ENCODE measurements around the gene CTTNBP2NL. TPM values are rescaled to one million over a fixed set of nuclear protein-coding genes. Genes with fewer than 3 reads are reported as not detected.
A peak's percentile ranks its signal among the peaks of the same experiment; 100 is the strongest.

Gene CTTNBP2NL
- total RNA-seq, 1 donor from 2014 or later, result 39.0 TPM

DNA sequence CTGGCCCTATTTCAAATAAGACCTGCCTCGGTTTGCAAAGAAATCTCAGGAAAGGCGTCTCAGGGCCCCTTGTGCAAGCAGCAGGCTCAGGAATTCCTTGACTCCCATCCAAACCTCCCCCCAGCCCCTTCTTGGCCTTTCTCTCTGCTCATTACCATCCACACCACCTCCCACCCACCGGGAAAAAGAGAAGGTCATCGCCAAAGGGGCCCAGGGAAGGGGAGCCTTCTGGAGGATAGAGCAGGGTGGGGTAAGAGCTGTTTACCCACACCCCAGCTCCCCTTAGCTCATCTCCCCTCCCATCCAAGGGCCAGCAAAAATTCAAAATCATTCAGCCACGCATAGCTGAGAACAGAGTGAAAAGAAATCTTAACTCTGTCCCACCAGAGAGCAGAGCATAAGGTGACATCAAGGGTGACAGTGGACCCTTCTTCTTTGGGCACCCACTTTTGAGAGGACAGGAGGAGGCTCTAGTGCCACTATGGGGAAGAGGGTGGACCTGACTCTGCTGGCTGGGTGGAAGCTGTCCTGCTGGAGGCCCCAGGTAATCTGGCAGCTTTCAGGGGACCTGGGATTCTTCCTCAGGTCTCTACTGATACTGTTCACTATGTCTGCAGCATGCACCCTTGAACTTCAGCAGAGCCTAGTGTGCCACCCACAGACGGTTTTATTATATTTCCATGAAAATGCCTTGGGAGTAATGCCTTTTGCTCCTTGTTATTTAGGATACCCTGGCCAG is 108.8 kb downstream of the CTTNBP2NL start:
- Mint-ChIP-seq H3K4me3 (peak overlapping the region; percentile 59), H3K9me3 (no peaks in the 10 kb centered on the region), H3K36me3 (ENCODE audit: low read depth) (no peaks in the 10 kb centered on the region), H3K4me1 (peaks cover 11% of the 10 kb centered on the region), H3K27ac (ENCODE audit: unreplicated experiment) (no peak overlapping the region), H3K27me3 (ENCODE audit: low read depth) (peaks cover 84% of the 10 kb centered on the region)
- TF ChIP-seq, protein P1, sequence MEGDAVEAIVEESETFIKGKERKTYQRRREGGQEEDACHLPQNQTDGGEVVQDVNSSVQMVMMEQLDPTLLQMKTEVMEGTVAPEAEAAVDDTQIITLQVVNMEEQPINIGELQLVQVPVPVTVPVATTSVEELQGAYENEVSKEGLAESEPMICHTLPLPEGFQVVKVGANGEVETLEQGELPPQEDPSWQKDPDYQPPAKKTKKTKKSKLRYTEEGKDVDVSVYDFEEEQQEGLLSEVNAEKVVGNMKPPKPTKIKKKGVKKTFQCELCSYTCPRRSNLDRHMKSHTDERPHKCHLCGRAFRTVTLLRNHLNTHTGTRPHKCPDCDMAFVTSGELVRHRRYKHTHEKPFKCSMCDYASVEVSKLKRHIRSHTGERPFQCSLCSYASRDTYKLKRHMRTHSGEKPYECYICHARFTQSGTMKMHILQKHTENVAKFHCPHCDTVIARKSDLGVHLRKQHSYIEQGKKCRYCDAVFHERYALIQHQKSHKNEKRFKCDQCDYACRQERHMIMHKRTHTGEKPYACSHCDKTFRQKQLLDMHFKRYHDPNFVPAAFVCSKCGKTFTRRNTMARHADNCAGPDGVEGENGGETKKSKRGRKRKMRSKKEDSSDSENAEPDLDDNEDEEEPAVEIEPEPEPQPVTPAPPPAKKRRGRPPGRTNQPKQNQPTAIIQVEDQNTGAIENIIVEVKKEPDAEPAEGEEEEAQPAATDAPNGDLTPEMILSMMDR (conservative IDR thresholded peaks at IDR 0.05), result no peak
- no peak for DNase-seq (ENCODE audit: low read depth, low spot score)

DNA sequence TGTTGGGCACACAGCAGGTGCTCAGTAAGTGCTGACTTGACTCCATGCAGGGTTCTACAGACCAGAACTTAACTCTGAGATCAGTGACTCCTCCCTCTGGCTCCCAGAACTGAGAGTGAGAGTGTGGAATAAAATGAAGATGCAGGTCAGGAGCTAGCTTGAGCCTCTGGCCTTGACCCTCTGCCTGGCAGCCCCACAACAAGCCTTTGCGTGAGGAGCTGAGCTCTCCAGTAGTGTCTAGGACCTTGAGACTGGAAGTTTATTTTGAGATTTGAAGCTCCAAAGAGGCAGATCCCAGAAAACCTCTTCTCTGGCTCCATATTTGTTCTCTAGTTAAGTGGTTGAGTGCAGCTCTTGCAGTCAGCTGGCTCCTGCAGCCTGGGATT is 109.4 kb downstream of the CTTNBP2NL start:
- TF ChIP-seq, protein P1 (conservative IDR thresholded peaks at IDR 0.05), result no peak
- Mint-ChIP-seq H3K4me3 (no peak overlapping the region), H3K27ac (ENCODE audit: unreplicated experiment) (no peak overlapping the region), H3K36me3 (ENCODE audit: low read depth) (no peaks in the 10 kb centered on the region), H3K9me3 (no peaks in the 10 kb centered on the region), H3K27me3 (ENCODE audit: low read depth) (peaks cover 87% of the 10 kb centered on the region), H3K4me1 (peaks cover 11% of the 10 kb centered on the region)
- no peak for DNase-seq (ENCODE audit: low read depth, low spot score)

DNA sequence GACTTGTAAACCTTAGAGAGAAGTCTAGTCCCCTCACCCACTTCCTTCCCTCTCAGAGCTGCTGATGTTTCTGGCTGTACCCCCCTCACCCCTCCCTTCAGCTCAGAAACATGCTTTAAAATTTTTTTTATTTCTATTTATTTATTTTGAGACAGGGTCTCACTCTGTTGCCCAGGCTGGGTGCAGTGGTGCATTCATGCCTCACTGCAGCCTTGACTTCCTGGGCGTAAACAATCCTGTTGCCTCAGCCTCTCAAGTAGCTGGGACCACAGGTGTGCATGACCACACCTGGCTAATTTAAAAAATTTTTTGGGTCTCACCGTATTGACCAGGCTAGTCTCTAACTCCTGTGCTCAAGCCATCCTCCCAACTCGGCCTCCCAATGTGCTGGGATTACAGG is 109.9 kb downstream of the CTTNBP2NL start:
- peaks cover 91% of the 10 kb centered on the region for H3K27me3 Mint-ChIP-seq (ENCODE audit: low read depth)
- H3K4me3 Mint-ChIP-seq, result no peak overlapping the region
- H3K36me3 Mint-ChIP-seq (ENCODE audit: low read depth), result no peaks in the 10 kb centered on the region
- peaks cover 11% of the 10 kb centered on the region for H3K4me1 Mint-ChIP-seq
- TF ChIP-seq, protein P1 (conservative IDR thresholded peaks at IDR 0.05), result no peak
- H3K27ac Mint-ChIP-seq (ENCODE audit: unreplicated experiment), result no peak overlapping the region
- DNase-seq (ENCODE audit: low read depth, low spot score), result no peak
- H3K9me3 Mint-ChIP-seq, result no peaks in the 10 kb centered on the region

DNA sequence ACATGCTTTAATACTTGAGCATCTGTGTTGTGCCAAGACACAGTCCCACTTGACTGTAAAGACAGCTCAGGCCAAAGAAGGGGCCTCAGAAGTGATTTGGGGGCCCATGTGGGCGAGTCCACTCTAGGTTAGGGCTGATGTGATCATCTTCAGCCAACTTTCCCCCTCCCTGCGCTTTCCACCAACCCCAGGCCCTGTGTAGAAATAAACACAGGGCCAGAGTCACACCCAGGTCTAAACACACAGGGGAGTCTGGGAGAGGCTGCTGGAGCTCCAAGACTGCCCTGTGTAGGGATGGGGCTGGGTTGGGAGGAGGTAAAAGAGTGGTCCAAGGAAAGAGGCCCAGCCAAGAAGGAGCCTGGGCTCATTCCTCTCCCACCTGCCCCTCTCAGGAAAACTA is 110.3 kb downstream of the CTTNBP2NL start:
- H3K4me1 Mint-ChIP-seq, result peaks cover 11% of the 10 kb centered on the region
- DNase-seq (ENCODE audit: low read depth, low spot score), result no peak
- H3K36me3 Mint-ChIP-seq (ENCODE audit: low read depth), result no peaks in the 10 kb centered on the region
- peaks cover 91% of the 10 kb centered on the region for H3K27me3 Mint-ChIP-seq (ENCODE audit: low read depth)
- H3K27ac Mint-ChIP-seq (ENCODE audit: unreplicated experiment), result no peak overlapping the region
- H3K4me3 Mint-ChIP-seq, result no peak overlapping the region
- no peaks in the 10 kb centered on the region for H3K9me3 Mint-ChIP-seq
- TF ChIP-seq, protein P1 (conservative IDR thresholded peaks at IDR 0.05), result no peak

DNA sequence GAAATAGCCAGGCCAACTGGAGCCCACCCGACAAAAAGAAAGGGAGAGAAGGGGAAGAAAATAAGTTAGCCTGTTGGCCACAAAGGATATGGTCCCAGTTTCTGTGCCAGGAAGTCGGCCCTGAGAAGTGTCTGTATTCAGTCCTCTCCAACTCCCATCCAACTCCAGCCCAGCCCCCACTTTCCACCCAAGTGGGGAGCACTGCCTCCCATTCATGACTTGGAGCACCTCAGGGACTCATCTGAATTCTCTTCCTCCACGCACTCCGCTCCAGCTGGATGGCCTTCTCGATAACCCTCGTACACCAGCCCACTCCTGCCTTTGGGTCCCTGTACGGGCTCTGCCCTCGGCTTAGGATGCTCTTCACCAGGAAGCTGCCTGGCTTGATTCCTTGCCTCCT is 110.7 kb downstream of the CTTNBP2NL start:
- no peak for DNase-seq (ENCODE audit: low read depth, low spot score)
- H3K27ac Mint-ChIP-seq (ENCODE audit: unreplicated experiment), result no peak overlapping the region
- peaks cover 91% of the 10 kb centered on the region for H3K27me3 Mint-ChIP-seq (ENCODE audit: low read depth)
- no peak overlapping the region for H3K4me3 Mint-ChIP-seq
- no peaks in the 10 kb centered on the region for H3K9me3 Mint-ChIP-seq
- H3K4me1 Mint-ChIP-seq, result peaks cover 7% of the 10 kb centered on the region
- TF ChIP-seq, protein P1 (conservative IDR thresholded peaks at IDR 0.05), result no peak
- no peaks in the 10 kb centered on the region for H3K36me3 Mint-ChIP-seq (ENCODE audit: low read depth)
